Omental fat pad (tissue), 4 donors: ENCODE measurements around the gene CCDC171. TPM values are rescaled to one million over a fixed set of nuclear protein-coding genes. Genes with fewer than 3 reads are reported as not detected.
A peak's percentile ranks its signal among the peaks of the same experiment; 100 is the strongest.

Experiments
- ATAC-seq: fragments of 150-250 bp; one replicate; pipeline ENCODE4 v1.9.1; 2016; ENCODE audit warnings: mild to moderate bottlenecking, moderate library complexity; ENCODE audit not compliant: low FRiP score
- DNase-seq: peaks from one replicate; pipeline ENCODE4 v3.0.0-alpha.2; 2019; ENCODE audit warnings: low spot score
- CTCF ChIP-seq, 3 donors: fragments of 450-650 bp; IDR thresholded peaks; one replicate each; pipeline ENCODE4 v1.5.1; 2016 to 2017; ENCODE audit warnings: antibody characterized with exemption in 3 of 3, mild to moderate bottlenecking in 3 of 3, moderate library complexity in 2 of 3
- total RNA-seq, 4 donors: library from RNA; depleted of rRNA; stranded (reverse); fragments of >200 nt; gene quantifications; one replicate each; pipeline ENCODE4 v1.1.0, GENCODE V29; 2016

Gene CCDC171
- total RNA-seq, 4 donors from 2014 or later = 1.1 to 5.0 (median 2.1) TPM

DNA sequence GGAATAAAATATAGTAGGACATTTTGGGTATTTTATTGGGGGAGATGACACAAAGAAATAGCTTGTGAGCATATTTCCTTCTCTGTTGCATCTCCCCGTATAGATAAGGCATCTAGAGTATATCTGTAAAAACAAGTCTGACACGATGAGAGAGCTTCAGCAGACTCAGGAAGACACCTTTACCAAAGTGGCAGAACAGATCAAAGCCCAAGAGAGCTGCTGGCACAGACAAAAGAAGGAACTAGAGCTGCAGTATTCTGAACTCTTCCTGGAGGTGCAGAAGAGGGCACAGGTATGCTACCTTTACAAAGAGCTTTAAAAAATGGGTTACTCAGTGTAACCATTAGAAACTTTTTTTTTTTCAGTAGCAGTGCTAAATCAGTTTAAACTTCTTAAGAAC lies 176.7 kb downstream of the CCDC171 start:
- DNase-seq (no peak), ATAC-seq (no peak)
- TF ChIP-seq CTCF (IDR thresholded peaks at IDR 0.05) = no peak

- ATAC-seq (peak; percentile 91), DNase-seq (no peak)
- no peak for TF ChIP-seq CTCF (IDR thresholded peaks at IDR 0.05)
Measured at GRCh38 chr9:15735083-15735857, 182.4 kb downstream of the CCDC171 start.

DNA sequence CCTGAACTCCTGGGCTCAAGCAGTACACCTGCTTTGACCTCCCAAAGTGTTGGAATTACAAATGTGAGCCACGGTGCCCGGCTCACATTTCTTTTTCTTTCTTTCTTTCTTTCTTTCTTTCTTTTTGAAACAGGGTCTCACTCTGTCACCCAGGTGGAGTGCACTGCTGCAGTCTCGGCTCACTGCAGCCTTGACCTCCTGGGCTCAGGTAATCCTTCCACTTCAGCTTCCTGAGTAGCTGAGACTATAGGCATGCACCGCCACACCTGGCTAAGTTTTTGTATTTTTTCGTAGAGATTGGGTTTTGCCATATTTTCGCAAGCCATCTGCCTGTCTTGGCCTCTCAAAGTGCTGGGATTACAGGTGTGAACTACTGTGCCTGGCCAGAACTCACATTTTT lies 183.7 kb downstream of the CCDC171 start:
- ATAC-seq (no peak), DNase-seq (no peak)
- no peak for TF ChIP-seq CTCF (IDR thresholded peaks at IDR 0.05)

GRCh38 chr9:15738011-15738410 lies 185.2 kb downstream of the CCDC171 start:
- ATAC-seq (no peak), DNase-seq (no peak)

DNA sequence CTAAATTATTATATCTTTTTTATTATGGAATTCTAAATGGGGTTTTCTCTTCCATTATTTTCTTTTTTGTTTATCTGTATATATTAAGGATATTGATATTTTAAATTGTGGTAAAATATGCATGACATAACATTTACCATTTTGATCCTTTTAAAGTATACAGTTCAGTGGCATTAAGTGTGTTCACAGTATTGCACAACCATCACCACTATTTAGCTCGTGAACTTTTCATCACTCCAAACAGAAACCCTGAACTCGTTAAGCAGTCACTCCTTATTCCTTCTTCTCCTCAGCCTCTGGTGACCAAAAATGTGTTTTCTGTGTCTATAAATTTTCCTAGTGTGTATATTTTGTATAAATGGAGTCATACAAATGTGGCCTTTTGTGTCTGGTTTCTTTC lies 188.2 kb downstream of the CCDC171 start:
- ATAC-seq (no peak), DNase-seq (no peak)
- no peak for TF ChIP-seq CTCF (IDR thresholded peaks at IDR 0.05)

More at GRCh38 chr9:15738011-15738410, 185.2 kb downstream of the CCDC171 start:
- TF ChIP-seq CTCF (IDR thresholded peaks at IDR 0.05) = no peak

GRCh38 chr9:15743512-15743911 lies 190.7 kb downstream of the CCDC171 start:
- no peak for TF ChIP-seq CTCF (IDR thresholded peaks at IDR 0.05)
- DNase-seq = no peak

GRCh38 chr9:15744196-15744595 lies 191.4 kb downstream of the CCDC171 start:
- no peak for TF ChIP-seq CTCF (IDR thresholded peaks at IDR 0.05)
- DNase-seq = no peak
- ATAC-seq = no peak

More at GRCh38 chr9:15743512-15743911, 190.7 kb downstream of the CCDC171 start:
- ATAC-seq = no peak
